ENCODE measurements around the gene COX5B.
A peak's percentile ranks its signal among the peaks of the same experiment; 100 is the strongest.
"Not testable (repeated sequence)": the region's sequence is repeated elsewhere in the genome, so short reads cannot be mapped to it uniquely, and the experiment has no call there.

Gene COX5B

GRCh38 chr2:97675430-97676113 is 29.7 kb downstream of the COX5B start:
- DNase-seq, result no peak

GRCh38 chr2:97676620-97677019 is 30.8 kb downstream of the COX5B start:
- no peak for DNase-seq

GRCh38 chr2:97677480-97677879 is 31.6 kb downstream of the COX5B start:
- DNase-seq, result no peak

GRCh38 chr2:97678298-97678697 is 32.4 kb downstream of the COX5B start:
- DNase-seq, result no peak

- not testable (repeated sequence) for DNase-seq
Observed at GRCh38 chr2:97687235-97687634, 41.4 kb downstream of the COX5B start.

- DNase-seq, result no peak
Observed at GRCh38 chr2:97688062-97688827, 42.4 kb downstream of the COX5B start.

- no peak for DNase-seq
Observed at GRCh38 chr2:97691166-97691565, 45.3 kb downstream of the COX5B start.

- no peak for DNase-seq
Observed at GRCh38 chr2:97693476-97693875, 47.6 kb downstream of the COX5B start.

- no peak for DNase-seq
Observed at GRCh38 chr2:97695744-97696143, 49.9 kb downstream of the COX5B start.

GRCh38 chr2:97697252-97698235 is 51.7 kb downstream of the COX5B start:
- peak; percentile 15 for DNase-seq

All from NCI-H1417 treated with DMSO at 0.1 percent for 48 hours (cell line).